Breast epithelium (tissue), 4 donors: ENCODE results near the gene CREB1. TPM values are rescaled to one million over a fixed set of nuclear protein-coding genes. Genes with fewer than 3 reads are reported as not detected.

Source experiments
- DNase-seq, 2 donors: peaks; one replicate each; pipeline ENCODE4 v3.0.0-alpha.2; 2019; ENCODE audit warnings: low spot score in 2 of 2
- H3K27ac ChIP-seq, 2 donors: fragments of 200-600 bp; sonication (generic) in 1 of 2; one replicate each; pipeline ENCODE4 v1.5.1; 2016 to 2019; ENCODE audit warnings: mild to moderate bottlenecking in 1 of 2
- H3K27me3 ChIP-seq, 2 donors: fragments of 200-600 bp; sonication (generic) in 1 of 2; one replicate each; pipeline versions ENCODE4 v1.5.1 to v1.6.0; 2017 to 2019; ENCODE audit warnings: control low read depth in 1 of 2, mild to moderate bottlenecking in 1 of 2
- H3K36me3 ChIP-seq: fragments of 200-600 bp; one replicate; pipeline ENCODE4 v1.5.1; 2019
- H3K4me1 ChIP-seq, 2 donors: fragments of 200-600 bp; sonication (generic); one replicate each; pipeline ENCODE4 v1.5.1; 2016 to 2019; ENCODE audit warnings: control low read depth in 1 of 2
- H3K4me3 ChIP-seq, 3 donors: fragments of 200-600 bp; sonication (generic); 1 replicate in 2 of 3; 2 replicates in 1 of 3; pipeline ENCODE4 v1.5.1; 2016 to 2019; ENCODE audit warnings: mild to moderate bottlenecking in 3 of 3, moderate library complexity in 2 of 3
- H3K9me3 ChIP-seq, 2 donors: fragments of 200-600 bp; sonication (generic) in 1 of 2; one replicate each; pipeline ENCODE4 v1.5.1; 2016 to 2019; ENCODE audit warnings: control low read depth in 1 of 2
- CTCF ChIP-seq, 3 donors: fragments of 450-650 bp; IDR thresholded peaks; one replicate each; pipeline ENCODE4 v1.5.1; 2016 to 2017; ENCODE audit warnings: antibody characterized with exemption in 3 of 3, mild to moderate bottlenecking in 3 of 3, moderate library complexity in 3 of 3
- POLR2A ChIP-seq: fragments of 450-650 bp; IDR thresholded peaks from one replicate; pipeline ENCODE4 v1.6.1; 2016; ENCODE audit warnings: antibody characterized with exemption, mild to moderate bottlenecking, moderate library complexity
- POLR2AphosphoS5 ChIP-seq, 3 donors: sonication (generic); formaldehyde crosslinking; IDR thresholded peaks; one replicate each; pipeline ENCODE4 v1.6.1; 2017; ENCODE audit warnings: antibody characterized with exemption in 3 of 3
- intact Hi-C: fragments of 100-400 bp; cut with DNase I; formaldehyde crosslinking; loops from one replicate; pipeline ENCODE4 v1.15.1; 2023; ENCODE audit warnings: low total_unique reads
- total RNA-seq, 3 donors: library from RNA; depleted of rRNA; stranded (reverse); fragments of >200 nt; gene quantifications; one replicate each; pipeline ENCODE4 v1.1.0, GENCODE V29; 2016

Gene CREB1
- total RNA-seq, 3 donors from 2014 or later: 45.6 to 81.5 (median 54.1) TPM

- no peak overlapping the region for H3K27ac ChIP-seq
- intact Hi-C loops: no loop called here
- H3K9me3 ChIP-seq: peaks cover 7 to 13% of the 10 kb centered on the region in 2 donors
- DNase-seq: no peak
- H3K4me1 ChIP-seq: no peaks in the 10 kb centered on the region
- H3K36me3 ChIP-seq: peaks cover 12% of the 10 kb centered on the region
- TF ChIP-seq POLR2AphosphoS5 (IDR thresholded peaks at IDR 0.05) (no peak), POLR2A (no peak), CTCF (IDR thresholded peaks at IDR 0.05) (no peak)
- H3K4me3 ChIP-seq: no peak overlapping the region
- no peaks in the 10 kb centered on the region for H3K27me3 ChIP-seq
Observed at GRCh38 chr2:207593277-207593676, 63.5 kb downstream of the CREB1 start.

GRCh38 chr2:207594264-207594663, 64.5 kb downstream of the CREB1 start:
- no peak overlapping the region for H3K4me3 ChIP-seq
- intact Hi-C loops: no loop called here
- no peak overlapping the region for H3K27ac ChIP-seq
- H3K4me1 ChIP-seq: no peaks in the 10 kb centered on the region
- no peak for DNase-seq
- peaks cover 12% of the 10 kb centered on the region for H3K36me3 ChIP-seq
- TF ChIP-seq POLR2AphosphoS5 (IDR thresholded peaks at IDR 0.05) (no peak), CTCF (IDR thresholded peaks at IDR 0.05) (no peak), POLR2A (no peak)
- no peaks in the 10 kb centered on the region for H3K27me3 ChIP-seq
- H3K9me3 ChIP-seq: peaks cover 7 to 13% of the 10 kb centered on the region in 2 donors

GRCh38 chr2:207594731-207595130, 65.0 kb downstream of the CREB1 start:
- H3K27ac ChIP-seq: no peak overlapping the region
- no peak for TF ChIP-seq POLR2A
- intact Hi-C loops: loop anchor here (5.0 kb wide), 1 partner anchor 627 kb away; no protein-coding TSS in a partner anchor
- DNase-seq: no peak
- H3K27me3 ChIP-seq: no peaks in the 10 kb centered on the region
- H3K9me3 ChIP-seq: peaks cover 7 to 13% of the 10 kb centered on the region in 2 donors
- no peak overlapping the region for H3K4me3 ChIP-seq
- H3K36me3 ChIP-seq: peaks cover 12% of the 10 kb centered on the region
- H3K4me1 ChIP-seq: no peaks in the 10 kb centered on the region

- TF ChIP-seq POLR2AphosphoS5 (IDR thresholded peaks at IDR 0.05) (no peak), POLR2A (no peak)
- no peaks in the 10 kb centered on the region for H3K4me1 ChIP-seq
- H3K36me3 ChIP-seq: peaks cover 8% of the 10 kb centered on the region
- no peak overlapping the region for H3K4me3 ChIP-seq
- H3K27me3 ChIP-seq: no peaks in the 10 kb centered on the region
- no peak for DNase-seq
- no peak overlapping the region for H3K27ac ChIP-seq
- no peaks in the 10 kb centered on the region for H3K9me3 ChIP-seq
- intact Hi-C loops: loop anchor here (5.0 kb wide), 1 partner anchor 632 kb away; no protein-coding TSS in a partner anchor
Observed at GRCh38 chr2:207599636-207600035, 69.9 kb downstream of the CREB1 start.

- no peak overlapping the region for H3K27ac ChIP-seq
Observed at GRCh38 chr2:207600231-207600630, 70.5 kb downstream of the CREB1 start.

GRCh38 chr2:207601774-207602173, 72.0 kb downstream of the CREB1 start:
- H3K27ac ChIP-seq: no peak overlapping the region
- H3K27me3 ChIP-seq: no peaks in the 10 kb centered on the region
- H3K9me3 ChIP-seq: no peaks in the 10 kb centered on the region
- peaks cover 8% of the 10 kb centered on the region for H3K36me3 ChIP-seq
- H3K4me1 ChIP-seq: no peaks in the 10 kb centered on the region
- intact Hi-C loops: no loop called here
- no peak overlapping the region for H3K4me3 ChIP-seq
- no peak for TF ChIP-seq POLR2AphosphoS5 (IDR thresholded peaks at IDR 0.05)
- no peak for DNase-seq

More at GRCh38 chr2:207600231-207600630, 70.5 kb downstream of the CREB1 start:
- Histone ChIP-seq H3K4me1 (no peaks in the 10 kb centered on the region), H3K36me3 (peaks cover 8% of the 10 kb centered on the region), H3K4me3 (no peak overlapping the region), H3K9me3 (no peaks in the 10 kb centered on the region), H3K27me3 (no peaks in the 10 kb centered on the region)
- DNase-seq: no peak
- intact Hi-C loops: no loop called here
- TF ChIP-seq POLR2AphosphoS5 (IDR thresholded peaks at IDR 0.05) (no peak), POLR2A (no peak), CTCF (IDR thresholded peaks at IDR 0.05) (no peak)

GRCh38 chr2:207603486-207603885, 73.7 kb downstream of the CREB1 start:
- H3K4me3 ChIP-seq: no peak overlapping the region
- intact Hi-C loops: no loop called here
- no peak for TF ChIP-seq CTCF (IDR thresholded peaks at IDR 0.05)
- TF ChIP-seq POLR2A: no peak

More at GRCh38 chr2:207603486-207603885, 73.7 kb downstream of the CREB1 start:
- Histone ChIP-seq H3K4me1 (no peaks in the 10 kb centered on the region), H3K27me3 (no peaks in the 10 kb centered on the region), H3K36me3 (no peaks in the 10 kb centered on the region), H3K27ac (no peak overlapping the region), H3K9me3 (no peaks in the 10 kb centered on the region)
- no peak for DNase-seq
